Measurements from ENCODE around the gene FBXO38.

Gene FBXO38

DNA sequence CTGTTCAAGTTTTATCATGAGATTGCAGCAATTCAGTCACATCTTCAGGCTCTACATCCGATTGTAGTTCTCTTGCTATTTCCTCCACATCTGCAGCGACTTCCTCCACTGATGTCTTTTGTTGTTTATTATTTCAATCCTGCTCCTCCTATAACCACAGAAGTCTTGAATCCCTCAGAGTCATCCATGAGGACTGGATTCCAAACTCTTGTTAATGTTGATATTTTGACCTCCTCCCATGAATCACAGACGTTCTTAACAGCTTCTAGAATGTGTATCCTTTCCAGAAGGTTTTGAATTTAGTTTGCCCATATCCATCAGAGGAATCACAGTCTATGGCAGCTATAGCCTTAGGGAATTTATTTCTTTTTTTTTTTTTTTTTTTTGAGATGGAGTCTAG lies 3.6 kb downstream of the FBXO38 start:
- TF ChIP-seq MYC (IDR thresholded peaks at IDR 0.05; ENCODE audit: low read depth, low read length) (no peak), POLR2A (IDR thresholded peaks at IDR 0.05; ENCODE audit: extremely low read depth, insufficient read length) (no peak)
- TF ChIP-seq, protein P1, sequence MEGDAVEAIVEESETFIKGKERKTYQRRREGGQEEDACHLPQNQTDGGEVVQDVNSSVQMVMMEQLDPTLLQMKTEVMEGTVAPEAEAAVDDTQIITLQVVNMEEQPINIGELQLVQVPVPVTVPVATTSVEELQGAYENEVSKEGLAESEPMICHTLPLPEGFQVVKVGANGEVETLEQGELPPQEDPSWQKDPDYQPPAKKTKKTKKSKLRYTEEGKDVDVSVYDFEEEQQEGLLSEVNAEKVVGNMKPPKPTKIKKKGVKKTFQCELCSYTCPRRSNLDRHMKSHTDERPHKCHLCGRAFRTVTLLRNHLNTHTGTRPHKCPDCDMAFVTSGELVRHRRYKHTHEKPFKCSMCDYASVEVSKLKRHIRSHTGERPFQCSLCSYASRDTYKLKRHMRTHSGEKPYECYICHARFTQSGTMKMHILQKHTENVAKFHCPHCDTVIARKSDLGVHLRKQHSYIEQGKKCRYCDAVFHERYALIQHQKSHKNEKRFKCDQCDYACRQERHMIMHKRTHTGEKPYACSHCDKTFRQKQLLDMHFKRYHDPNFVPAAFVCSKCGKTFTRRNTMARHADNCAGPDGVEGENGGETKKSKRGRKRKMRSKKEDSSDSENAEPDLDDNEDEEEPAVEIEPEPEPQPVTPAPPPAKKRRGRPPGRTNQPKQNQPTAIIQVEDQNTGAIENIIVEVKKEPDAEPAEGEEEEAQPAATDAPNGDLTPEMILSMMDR (IDR thresholded peaks at IDR 0.05; ENCODE audit: low read depth, low read length) = no peak
- TF ChIP-seq, protein P2, sequence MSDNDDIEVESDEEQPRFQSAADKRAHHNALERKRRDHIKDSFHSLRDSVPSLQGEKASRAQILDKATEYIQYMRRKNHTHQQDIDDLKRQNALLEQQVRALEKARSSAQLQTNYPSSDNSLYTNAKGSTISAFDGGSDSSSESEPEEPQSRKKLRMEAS (IDR thresholded peaks at IDR 0.05; ENCODE audit: low read depth, low read length) = no peak
- no peak for DNase-seq (ENCODE audit: low read depth)
- no peak overlapping the region for H3K4me3 ChIP-seq (ENCODE audit: low read depth, low read length)

DNA sequence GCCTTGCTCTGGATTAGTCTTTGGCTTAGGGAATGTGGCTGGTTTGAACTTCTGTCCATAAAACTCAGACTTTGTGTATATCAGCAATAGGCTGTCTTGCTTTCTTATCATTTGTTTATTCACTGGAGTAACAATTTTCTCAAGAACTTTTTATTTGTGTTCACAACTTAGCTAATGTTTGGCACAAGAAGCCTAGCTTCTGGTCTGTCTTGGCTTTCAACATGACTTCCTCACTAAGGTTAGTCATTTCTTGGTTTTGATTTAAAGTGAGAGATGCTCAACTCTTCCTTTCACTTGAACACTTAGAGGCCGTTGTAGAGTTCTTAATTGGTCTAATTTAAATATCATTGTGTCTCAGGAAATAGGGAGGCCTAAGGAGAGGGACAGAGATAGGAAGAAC lies 4.9 kb downstream of the FBXO38 start:
- TF ChIP-seq, protein P1 (IDR thresholded peaks at IDR 0.05; ENCODE audit: low read depth, low read length) = no peak
- no peak for TF ChIP-seq POLR2A (IDR thresholded peaks at IDR 0.05; ENCODE audit: extremely low read depth, insufficient read length)
- TF ChIP-seq, protein P2 (IDR thresholded peaks at IDR 0.05; ENCODE audit: low read depth, low read length) = no peak
- TF ChIP-seq MYC (IDR thresholded peaks at IDR 0.05; ENCODE audit: low read depth, low read length) = no peak
- H3K4me3 ChIP-seq (ENCODE audit: low read depth, low read length) = no peak overlapping the region
- no peak for DNase-seq (ENCODE audit: low read depth)

DNA sequence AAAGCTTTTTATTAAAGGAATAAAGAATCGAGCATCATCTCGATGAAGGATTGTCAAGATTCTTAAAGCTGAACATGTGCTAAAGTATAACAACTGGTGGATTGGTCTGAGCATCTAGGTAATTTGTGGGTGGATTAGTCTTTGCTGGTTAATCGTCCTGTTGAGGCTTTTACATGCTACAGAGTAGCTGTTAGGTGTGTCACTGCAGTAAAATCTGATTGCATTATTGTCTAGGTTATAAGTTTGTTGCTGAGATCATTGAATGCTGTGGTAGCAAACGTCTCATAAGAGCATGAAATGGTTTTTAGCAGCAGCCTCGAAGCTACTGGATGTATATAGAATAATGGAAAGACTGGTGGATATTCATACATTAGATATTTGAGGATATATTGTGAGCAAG lies 7.2 kb downstream of the FBXO38 start:
- DNase-seq (ENCODE audit: low read depth) = no peak
- H3K4me3 ChIP-seq (ENCODE audit: low read depth, low read length) = no peak overlapping the region
- TF ChIP-seq MYC (IDR thresholded peaks at IDR 0.05; ENCODE audit: low read depth, low read length) (no peak), POLR2A (IDR thresholded peaks at IDR 0.05; ENCODE audit: extremely low read depth, insufficient read length) (no peak)
- TF ChIP-seq, protein P2 (IDR thresholded peaks at IDR 0.05; ENCODE audit: low read depth, low read length) = no peak
- TF ChIP-seq, protein P1 (IDR thresholded peaks at IDR 0.05; ENCODE audit: low read depth, low read length) = no peak

DNA sequence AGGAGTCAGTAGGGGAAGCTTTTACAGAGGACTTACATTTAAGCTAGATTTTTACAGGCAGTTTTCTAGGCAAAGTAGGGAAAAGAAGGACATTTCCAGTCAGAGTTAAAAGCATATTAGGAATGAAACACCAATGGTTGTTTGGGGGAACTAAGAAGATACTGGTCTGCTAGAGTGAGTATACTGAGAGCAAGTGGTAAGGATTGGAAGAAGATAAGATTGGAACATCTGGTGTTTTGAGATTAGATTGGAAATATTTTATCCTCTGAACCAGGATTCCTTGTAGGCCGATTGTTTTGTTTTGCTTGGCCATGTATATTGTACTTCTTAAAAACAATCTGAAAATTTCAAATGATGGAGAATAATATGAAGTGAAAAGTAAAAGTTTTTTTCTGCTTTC lies 7.7 kb downstream of the FBXO38 start:
- H3K4me3 ChIP-seq (ENCODE audit: low read depth, low read length) = no peak overlapping the region
- no peak for DNase-seq (ENCODE audit: low read depth)
- no peak for TF ChIP-seq MYC (IDR thresholded peaks at IDR 0.05; ENCODE audit: low read depth, low read length)
- TF ChIP-seq, protein P2 (IDR thresholded peaks at IDR 0.05; ENCODE audit: low read depth, low read length) = no peak

DNA sequence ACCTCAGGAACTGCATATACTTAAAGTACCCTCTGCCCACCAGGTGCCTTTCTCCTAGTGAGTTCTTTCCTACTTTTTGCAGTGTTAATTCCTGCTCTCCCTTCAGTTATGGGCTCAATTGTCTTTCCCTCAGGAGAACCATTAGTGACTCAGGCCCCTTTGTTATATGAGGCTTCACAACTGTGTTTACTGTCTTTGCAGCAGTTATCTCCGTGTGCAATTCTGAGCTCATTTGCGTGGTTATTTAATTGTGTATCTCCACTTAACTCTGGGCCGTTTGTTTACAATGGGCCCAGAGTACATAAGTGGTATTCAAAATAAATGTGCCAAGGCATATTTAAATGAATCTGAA lies 9.6 kb downstream of the FBXO38 start:
- no peak overlapping the region for H3K4me3 ChIP-seq (ENCODE audit: low read depth, low read length)
- no peak for TF ChIP-seq MYC (IDR thresholded peaks at IDR 0.05; ENCODE audit: low read depth, low read length)
- TF ChIP-seq POLR2A (IDR thresholded peaks at IDR 0.05; ENCODE audit: extremely low read depth, insufficient read length) = no peak
- TF ChIP-seq, protein P1 (IDR thresholded peaks at IDR 0.05; ENCODE audit: low read depth, low read length) = no peak
- TF ChIP-seq, protein P2 (IDR thresholded peaks at IDR 0.05; ENCODE audit: low read depth, low read length) = no peak
- DNase-seq (ENCODE audit: low read depth) = no peak

DNA sequence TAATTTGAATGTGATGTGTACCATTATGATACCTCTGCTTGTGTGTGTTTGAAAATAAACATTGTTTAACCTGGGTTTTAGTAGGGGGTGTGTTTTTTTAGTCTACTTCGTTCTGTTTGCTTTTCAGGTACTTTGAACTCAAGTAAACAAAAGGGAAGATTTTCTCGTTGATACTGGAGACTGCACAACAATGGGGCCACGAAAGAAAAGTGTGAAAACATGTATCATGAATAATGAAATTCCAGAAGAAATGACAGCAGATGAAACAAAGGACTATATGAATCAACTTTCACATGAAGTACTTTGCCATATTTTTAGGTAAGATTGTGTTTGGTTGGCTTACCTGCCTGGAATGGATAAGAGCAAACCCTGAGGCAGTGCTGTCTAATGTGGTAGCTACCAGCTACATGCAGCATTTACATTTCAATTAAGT lies 10.8 kb downstream of the FBXO38 start:
- TF ChIP-seq, protein P2 (IDR thresholded peaks at IDR 0.05; ENCODE audit: low read depth, low read length) = no peak
- TF ChIP-seq, protein P1 (IDR thresholded peaks at IDR 0.05; ENCODE audit: low read depth, low read length) = no peak
- TF ChIP-seq POLR2A (IDR thresholded peaks at IDR 0.05; ENCODE audit: extremely low read depth, insufficient read length) (no peak), MYC (IDR thresholded peaks at IDR 0.05; ENCODE audit: low read depth, low read length) (no peak)
- H3K4me3 ChIP-seq (ENCODE audit: low read depth, low read length) = no peak overlapping the region
- no peak for DNase-seq (ENCODE audit: low read depth)
